Caco-2 (cell line): Measurements from ENCODE around the gene PRR3. TPM values are rescaled to one million over a fixed set of nuclear protein-coding genes. Genes with fewer than 3 reads are reported as not detected.
A peak's percentile ranks its signal among the peaks of the same experiment; 100 is the strongest.

Experiments
- Bru-seq: library from RNA; stranded (reverse); fragments of 400-500 nt; gene quantifications from one replicate; lab custom pipeline; 2021; lab: Mats Ljungman, UMichigan
- BruChase-seq, 2 experiments: library from RNA; stranded (reverse); fragments of 400-500 nt; gene quantifications; one replicate each; lab custom pipeline; 2021; lab: Mats Ljungman, UMichigan
- BruUV-seq: library from RNA; stranded (reverse); fragments of 400-500 nt; replicated peaks from 2 replicates; lab custom pipeline; 2021; lab: Mats Ljungman, UMichigan
- CTCF ChIA-PET: fragments of 300-600 bp; sonication (Branson Sonifier 250); formaldehyde crosslinking; loops from one replicate; lab custom pipeline; 2022; ENCODE audit warnings: antibody characterized with exemption; lab: Charles Lee
- POLR2A ChIA-PET: fragments of 300-600 bp; sonication (Branson Sonifier 250); formaldehyde crosslinking; loops from one replicate; lab custom pipeline; 2022; ENCODE audit warnings: antibody characterized with exemption; lab: Charles Lee
- DNase-seq, 2 experiments: peaks; one replicate each; pipeline versions ENCODE4 v3.0.0 to v3.0.0-alpha.2; 2020 to 2022
- H3K27me3 ChIP-seq: replicated peaks from 2 replicates; pipeline ENCODE4 v1.6.0; 2011; ENCODE audit warnings: low read length; ENCODE audit not compliant: control insufficient read depth, insufficient read depth
- H3K36me3 ChIP-seq: 2 replicates; pipeline ENCODE4 v1.5.1; 2011; ENCODE audit warnings: low read length; ENCODE audit not compliant: control insufficient read depth, insufficient read depth
- H3K4me1 ChIP-seq: fragments of 250-450 bp; sonication (Bioruptor Pico); 2 replicates; pipeline ENCODE4 v1.5.1; 2020; ENCODE audit warnings: mild to moderate bottlenecking
- H3K4me3 ChIP-seq: 2 replicates; pipeline ENCODE4 v1.5.1; 2011; ENCODE audit warnings: low read depth, mild to moderate bottlenecking, control low read depth, low read length
- H3K9me3 ChIP-seq: fragments of 250-450 bp; sonication (Bioruptor Pico); 2 replicates; pipeline ENCODE4 v1.5.1; 2020; ENCODE audit warnings: mild to moderate bottlenecking, moderate library complexity
- H3K27ac Mint-ChIP-seq: one replicate; pipeline ENCODE4 v1.8.0; 2022; ENCODE audit warnings: mixed read lengths; ENCODE audit not compliant: unreplicated experiment
- H3K27me3 Mint-ChIP-seq: one replicate; pipeline ENCODE4 v1.8.0; 2022; ENCODE audit warnings: mixed read lengths; ENCODE audit not compliant: insufficient read depth, unreplicated experiment
- H3K36me3 Mint-ChIP-seq: one replicate; pipeline ENCODE4 v1.8.0; 2022; ENCODE audit warnings: mild to moderate bottlenecking, mixed read lengths; ENCODE audit not compliant: insufficient read depth, unreplicated experiment
- H3K4me1 Mint-ChIP-seq: one replicate; pipeline ENCODE4 v1.8.0; 2022; ENCODE audit warnings: low read depth, mixed read lengths; ENCODE audit not compliant: unreplicated experiment
- H3K4me3 Mint-ChIP-seq: one replicate; pipeline ENCODE4 v1.8.0; 2022; ENCODE audit warnings: mild to moderate bottlenecking, moderate library complexity, mixed read lengths; ENCODE audit not compliant: unreplicated experiment
- H3K9me3 Mint-ChIP-seq: one replicate; pipeline ENCODE4 v1.8.0; 2022; ENCODE audit warnings: mixed read lengths; ENCODE audit not compliant: unreplicated experiment
- CTCF ChIP-seq, 2 experiments: fragments of 200-600 bp in 1 of 2; IDR thresholded peaks; 1 replicate in 1 of 2; 2 replicates in 1 of 2; pipeline versions ENCODE4 v1.5.1 to v1.8.0; 2011 to 2022; ENCODE audit warnings: antibody characterized with exemption in 1 of 2, control low read depth in 1 of 2, inconsistent platforms in 1 of 2, low read depth in 1 of 2, low read length in 1 of 2, mild to moderate bottlenecking in 1 of 2, moderate library complexity in 1 of 2; ENCODE audit not compliant: insufficient read depth in 1 of 2, severe bottlenecking in 1 of 2, unreplicated experiment in 1 of 2
- intact Hi-C: fragments of 100-400 bp; cut with micrococcal nuclease; formaldehyde crosslinking; loops from one replicate; pipeline ENCODE4 v1.10.0; 2022; ENCODE audit not compliant: unreplicated experiment
- long read RNA-seq: library from polyadenylated mRNA; stranded (forward); transcript quantifications from one replicate; pipeline ENCODE4 v2.0.0, GENCODE V29; 2022
- total RNA-seq: library from RNA; stranded (reverse); gene quantifications from 2 replicates; pipeline ENCODE4 v1.2.3, GENCODE V29; 2022

The PRR3 gene
- total RNA-seq (20.3 and 20.8 TPM in 2 replicates), Bru-seq, nascent RNA (percentile 94 among the genes with signal in this experiment), BruChase-seq, experiment 1, labeled RNA remaining after a 2-hour chase (percentile 92 among the genes with signal in this experiment), BruChase-seq, experiment 2, labeled RNA remaining after a 6-hour chase (percentile 89 among the genes with signal in this experiment)
- long read RNA-seq, transcript PRR3-204 (4 exons, 1,944 nt) = major isoform, 6 of 20 reads
- long read RNA-seq, partial matches to known transcripts = 3 of 20 reads
- long read RNA-seq, other reads (novel, unspliced or antisense) = 2 of 20 reads

- H3K9me3 ChIP-seq = no peaks in the 10 kb centered on the region
- peaks cover 7% of the 10 kb centered on the region for H3K36me3 ChIP-seq
- intact Hi-C loops = loop anchor here (1.0 to 5.0 kb wide), 3 partner anchors 14 to 60 kb away; partner anchors contain the start of genes ABCF1, MRPS18B and PPP1R10
- Mint-ChIP-seq H3K36me3 (peaks cover 59% of the 10 kb centered on the region), H3K4me3 (peak within 1 kb of the TSS; percentile 95), H3K9me3 (no peaks in the 10 kb centered on the region), H3K4me1 (peaks cover 14% of the 10 kb centered on the region), H3K27me3 (no peaks in the 10 kb centered on the region), H3K27ac (peak within 1 kb of the TSS; percentile 100)
- no peaks in the 10 kb centered on the region for H3K27me3 ChIP-seq
- ChIA-PET POLR2A (interaction anchor here (0.5 to 1.7 kb wide), 6 partner anchors 10 to 327 kb away, joined by 3 to 25 read pairs (median 4); partner anchors contain the start of gene ABCF1), CTCF (interaction anchor here (1.0 to 1.4 kb wide), 3 partner anchors 12 to 75 kb away, joined by 3 to 5 read pairs (median 3); no protein-coding TSS in a partner anchor)
- DNase-seq = peak; percentile 90 to 92
- peak within 1 kb of the TSS; percentile 88 for H3K4me3 ChIP-seq
- H3K4me1 ChIP-seq = peaks cover 5% of the 10 kb centered on the region; the same call in 1 of the 2 replicates
- TF ChIP-seq CTCF (IDR thresholded peaks at IDR 0.05; ENCODE audit: insufficient read depth in 1 of 2, low read depth in 1 of 2, low read length in 1 of 2, severe bottlenecking in 1 of 2, unreplicated experiment in 1 of 2) = no peak
- no TSS peak for BruUV-seq
Measured at GRCh38 chr6:30556906-30557682, at the start of gene PRR3. PRR3 (plus strand) TSS chr6:30557295; CDS start chr6:30557345, 50 bp downstream.

- no peaks in the 10 kb centered on the region for H3K4me1 ChIP-seq
- DNase-seq = no peak
- intact Hi-C loops = no loop called here
- peaks cover 5% of the 10 kb centered on the region for H3K4me1 Mint-ChIP-seq
- no peaks in the 10 kb centered on the region for H3K27me3 ChIP-seq
- no TSS peak for BruUV-seq
- no peak overlapping the region for H3K4me3 Mint-ChIP-seq
- no peak overlapping the region for H3K4me3 ChIP-seq
- H3K27me3 Mint-ChIP-seq = no peaks in the 10 kb centered on the region
- H3K36me3 ChIP-seq = no peaks in the 10 kb centered on the region
- H3K27ac Mint-ChIP-seq = no peak overlapping the region
- no peaks in the 10 kb centered on the region for H3K9me3 ChIP-seq
- H3K9me3 Mint-ChIP-seq = no peaks in the 10 kb centered on the region
- H3K36me3 Mint-ChIP-seq = no peaks in the 10 kb centered on the region
- ChIA-PET CTCF (interaction anchor here (1.5 kb wide), 1 partner anchor 37 kb away, joined by 3 read pairs; no protein-coding TSS in a partner anchor), POLR2A (no interaction called here)
- TF ChIP-seq CTCF (IDR thresholded peaks at IDR 0.05; ENCODE audit: insufficient read depth in 1 of 2, low read depth in 1 of 2, low read length in 1 of 2, severe bottlenecking in 1 of 2, unreplicated experiment in 1 of 2) = no peak
Measured at GRCh38 chr6:30507849-30508827, 49.0 kb upstream of the PRR3 start.
